ENCODE data around the gene RNF213.

GRCh38 chr17:80354336-80354735 is 93.7 kb downstream of the RNF213 start:
- TF ChIP-seq POLR2A (IDR thresholded peaks at IDR 0.05) (no peak), POLR2AphosphoS5 (IDR thresholded peaks at IDR 0.05) (no peak)
